Activated T-cell treated with anti-CD3 and anti-CD28 coated beads for 24 hours (primary cell): ENCODE results near the gene NR2E3.
"Not testable (repeated sequence)": the region's sequence is repeated elsewhere in the genome, so short reads cannot be mapped to it uniquely, and the experiment has no call there.

Experiments
- DNase-seq: peaks from one replicate; pipeline ENCODE4 v3.0.0-alpha.2; 2020; ENCODE audit warnings: low read depth

Gene NR2E3

DNA sequence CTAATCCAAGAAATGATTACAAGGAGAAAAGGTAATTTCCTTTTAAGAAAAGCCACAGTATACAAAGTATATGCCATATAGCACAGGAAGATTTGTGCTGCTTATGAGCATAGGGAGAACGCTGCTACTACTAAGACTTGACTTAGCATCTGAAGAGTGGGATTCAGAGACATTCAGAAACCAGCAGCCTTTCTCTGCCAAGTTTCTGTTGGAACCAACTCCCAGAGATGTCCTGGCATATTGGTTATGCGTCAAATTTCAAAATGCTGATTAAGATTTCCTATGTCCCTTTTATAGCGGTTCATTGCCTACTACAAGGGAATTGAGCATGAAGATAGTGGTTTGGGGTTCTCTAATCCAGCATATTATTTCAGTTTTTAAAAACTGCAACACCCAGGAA lies 4.9 kb downstream of the NR2E3 start:
- no peak for DNase-seq

DNA sequence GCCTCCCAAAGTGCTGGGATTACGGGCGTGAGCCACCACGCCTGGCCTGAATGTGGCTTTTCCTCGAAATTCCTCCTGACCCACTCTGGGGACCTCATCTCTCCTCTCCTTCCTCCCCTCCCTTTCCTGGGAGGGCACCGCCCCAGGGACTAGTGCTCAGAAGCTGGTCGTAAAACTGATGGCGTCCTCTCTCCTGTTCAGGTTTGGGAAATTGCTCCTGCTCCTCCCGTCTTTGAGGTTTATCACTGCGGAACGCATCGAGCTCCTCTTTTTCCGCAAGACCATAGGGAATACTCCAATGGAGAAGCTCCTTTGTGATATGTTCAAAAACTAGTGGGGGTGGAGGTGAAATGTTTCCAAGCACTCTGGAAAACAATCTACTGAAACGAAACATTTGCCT lies 7.0 kb downstream of the NR2E3 start:
- no peak for DNase-seq

DNA sequence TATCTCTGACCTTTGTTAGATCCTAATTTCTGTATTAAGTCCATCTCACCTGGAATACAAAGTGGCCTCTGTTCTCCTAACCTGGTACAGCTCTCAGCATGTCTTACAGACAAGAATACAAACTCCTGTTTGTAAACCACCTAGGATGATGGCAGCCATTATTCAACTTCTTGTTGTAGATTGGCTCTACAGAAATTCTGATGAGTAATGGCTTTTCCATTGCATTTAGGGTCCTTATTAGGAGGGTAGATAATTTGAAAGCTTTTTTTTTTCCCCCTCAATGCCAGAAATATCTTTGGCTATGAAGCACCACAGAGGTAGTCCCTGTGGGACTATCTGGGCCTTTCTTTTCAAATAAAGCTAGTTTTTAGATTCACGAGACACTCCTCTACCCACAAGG lies 9.8 kb downstream of the NR2E3 start:
- no peak for DNase-seq

DNA sequence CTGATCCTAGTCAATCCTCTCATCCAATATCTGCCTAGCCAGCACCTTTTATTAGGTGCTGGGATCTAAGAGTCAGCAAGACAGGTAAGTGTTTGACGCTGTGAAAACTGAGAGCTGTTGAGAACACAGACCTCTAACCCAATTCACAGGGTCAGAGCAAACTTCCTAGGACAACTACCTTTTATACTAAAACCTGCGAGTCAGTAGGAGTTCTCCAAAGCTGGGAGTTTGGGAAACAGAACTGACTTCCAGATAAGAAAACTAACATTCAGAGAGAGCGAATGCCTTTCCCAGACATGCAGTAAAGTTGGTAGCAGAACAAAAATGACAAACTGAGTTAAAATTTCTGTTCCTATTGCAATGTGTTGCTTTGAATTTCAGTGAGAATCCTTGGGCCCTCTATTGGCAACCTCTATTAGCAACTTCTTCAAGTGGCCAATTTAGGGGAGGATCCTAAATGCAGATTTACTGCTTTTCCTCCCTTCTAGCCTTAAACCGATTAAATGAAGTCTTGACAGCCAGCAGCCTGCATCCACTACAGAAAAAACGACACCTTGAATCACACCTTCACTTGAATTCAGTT lies 11.3 kb downstream of the NR2E3 start:
- DNase-seq, result no peak

DNA sequence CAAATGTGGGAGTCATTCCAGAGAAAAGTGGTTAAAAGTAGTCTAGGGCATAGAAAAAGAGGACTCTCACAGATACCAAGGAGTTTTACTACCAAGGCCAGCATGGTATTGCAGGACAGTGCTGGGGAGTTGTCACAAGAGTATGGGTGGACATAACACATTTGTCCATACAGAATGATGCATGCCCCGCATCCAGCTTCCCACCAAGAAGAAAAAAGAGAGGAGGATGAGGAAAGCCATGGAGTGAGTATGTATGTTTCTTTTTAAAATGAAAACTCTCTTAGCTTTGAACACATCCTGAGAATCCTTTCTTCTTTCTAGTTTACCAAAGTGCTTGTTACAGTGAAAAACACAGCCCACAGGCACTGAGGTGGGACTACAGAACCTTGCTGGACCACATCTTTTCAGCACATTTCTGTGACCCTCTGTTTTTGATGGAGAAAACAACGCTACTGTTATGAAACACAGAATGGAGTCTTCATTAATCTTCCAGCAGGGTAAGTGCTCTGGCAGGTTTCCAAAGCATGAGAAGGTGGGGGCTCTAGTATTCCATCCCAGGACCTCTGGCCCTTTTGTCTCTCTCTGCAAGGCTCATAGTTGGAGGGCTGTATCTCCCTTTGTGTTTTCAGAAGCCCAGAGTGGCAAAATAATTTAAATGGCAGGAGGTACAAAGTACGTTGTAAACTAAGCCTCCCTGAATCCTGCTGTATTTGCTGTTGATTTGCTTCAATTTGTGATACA lies 12.7 kb downstream of the NR2E3 start:
- DNase-seq, result no peak

DNA sequence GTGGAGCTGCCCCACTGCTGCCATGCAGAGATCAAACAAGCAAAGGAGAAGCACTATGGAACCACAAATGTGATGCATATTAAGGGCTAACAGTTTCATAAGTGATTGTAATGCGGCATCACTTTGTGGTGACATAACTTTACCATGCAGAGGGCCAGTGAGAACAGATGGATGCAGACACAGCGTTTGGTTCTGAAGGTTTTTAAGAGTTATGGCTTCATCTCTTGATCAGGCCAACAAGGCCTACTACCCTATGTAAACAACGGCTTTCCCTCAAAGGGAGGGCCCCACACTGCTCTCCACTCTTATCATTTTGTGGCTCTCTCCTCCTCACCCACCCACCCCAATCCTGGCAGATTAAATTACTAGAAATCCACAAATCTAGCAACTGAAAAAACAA lies 13.4 kb downstream of the NR2E3 start:
- no peak for DNase-seq

DNA sequence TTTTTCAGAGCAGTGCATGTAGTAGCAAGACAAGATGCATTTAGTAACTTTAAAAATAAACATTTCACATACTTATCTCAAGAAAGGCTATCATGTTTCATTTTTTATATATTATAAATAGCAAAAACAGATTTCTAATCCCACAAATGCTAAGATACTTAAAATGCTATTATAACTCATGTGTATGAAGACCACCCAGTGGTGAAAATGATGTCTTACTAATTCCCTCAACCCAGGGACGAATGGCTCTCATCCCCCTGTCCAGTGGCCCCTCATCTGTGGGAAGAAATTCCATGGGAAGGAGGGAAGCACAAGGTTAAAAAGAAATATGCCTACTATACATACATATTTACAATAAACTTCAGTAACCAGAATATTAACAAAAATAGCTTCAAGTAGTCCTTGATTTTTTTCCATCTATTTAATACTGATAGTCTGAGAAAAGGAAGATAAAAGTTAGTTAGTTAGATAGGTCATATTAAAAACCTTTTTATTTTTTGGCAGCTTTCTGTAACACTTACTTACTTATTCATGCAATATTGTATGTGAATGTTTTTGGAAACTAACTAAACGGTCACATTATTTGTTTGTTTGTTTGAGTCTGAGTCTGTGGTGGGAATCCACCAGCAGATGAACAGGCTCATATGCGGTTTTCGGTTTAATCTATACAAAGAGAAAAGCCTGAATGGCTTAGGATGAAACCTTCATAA lies 14.8 kb downstream of the NR2E3 start:
- DNase-seq, result no peak

DNA sequence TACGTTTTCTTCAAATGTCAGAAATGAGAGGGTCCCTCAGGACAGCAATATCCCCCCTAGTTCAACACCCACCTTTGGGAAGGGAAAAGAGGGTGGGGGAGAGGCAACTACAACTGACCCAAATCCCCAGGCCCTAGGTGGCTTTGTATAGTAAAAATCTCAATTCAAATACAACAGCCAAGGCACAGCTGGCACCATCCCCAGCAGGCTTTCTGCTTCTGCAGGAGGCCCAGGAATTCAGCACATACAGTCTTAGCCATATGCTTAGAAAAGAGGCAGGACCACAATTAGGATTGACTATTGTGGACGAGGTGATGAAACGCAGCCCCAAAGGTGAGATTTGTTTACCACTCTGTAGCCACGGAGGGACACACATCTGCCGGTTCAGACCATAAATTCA lies 15.8 kb downstream of the NR2E3 start:
- no peak for DNase-seq

DNA sequence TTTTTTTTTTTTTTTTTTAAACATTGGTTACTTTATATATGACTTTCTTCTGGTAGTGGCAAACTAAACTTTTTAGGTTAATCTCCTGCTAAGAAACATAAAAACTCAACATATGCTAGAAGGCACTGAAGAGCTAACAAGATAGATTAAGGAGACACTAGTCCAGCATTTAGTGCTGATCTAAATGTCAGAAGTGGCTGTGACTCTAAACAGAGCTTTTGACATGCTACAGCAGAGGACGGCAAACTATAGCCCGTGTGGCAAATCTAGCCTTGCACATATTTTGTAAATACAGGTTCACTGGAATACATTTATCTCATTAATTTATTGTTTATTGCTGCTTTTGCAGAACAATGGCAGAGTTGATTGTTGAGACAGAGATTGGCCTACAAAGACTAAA lies 20.6 kb downstream of the NR2E3 start:
- no peak for DNase-seq

DNA sequence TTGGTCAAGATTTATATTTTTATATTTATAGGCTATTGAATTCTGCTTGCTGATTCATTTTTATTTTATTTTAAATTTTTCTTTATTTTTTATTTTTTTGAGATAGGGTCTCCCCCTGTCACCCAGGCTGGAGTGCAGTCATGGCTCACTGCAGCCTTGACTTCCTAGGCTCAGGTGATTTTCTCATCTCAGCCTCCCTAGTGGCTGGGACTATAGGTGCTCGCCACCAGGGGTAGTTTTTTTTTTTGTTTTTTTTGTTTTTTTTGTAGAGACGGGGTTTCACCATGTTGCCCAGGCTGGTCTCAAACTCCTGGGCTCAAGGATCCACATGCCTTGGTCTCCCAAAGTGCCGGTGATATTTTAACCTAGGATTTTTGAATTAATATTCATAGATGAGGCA lies 31.2 kb downstream of the NR2E3 start:
- no peak for DNase-seq

DNA sequence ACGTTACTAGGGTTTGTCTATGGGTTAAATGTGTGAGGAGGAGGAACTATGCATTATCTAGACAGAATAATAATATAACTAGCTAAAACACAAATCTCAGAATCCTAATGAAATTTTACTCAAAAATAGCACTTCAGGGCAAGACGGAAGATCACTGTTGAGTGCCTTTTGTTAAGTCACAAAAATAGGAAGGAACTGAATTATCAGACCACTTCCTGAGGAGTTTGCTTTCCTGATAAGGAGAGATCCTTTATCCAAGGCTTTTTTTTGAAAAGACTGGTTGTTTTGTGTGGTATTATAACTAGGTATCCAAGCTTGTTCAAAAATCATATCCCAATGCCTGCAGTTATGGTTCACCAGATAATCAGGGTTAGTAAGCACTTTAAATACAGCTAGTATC lies 34.6 kb downstream of the NR2E3 start:
- no peak for DNase-seq

DNA sequence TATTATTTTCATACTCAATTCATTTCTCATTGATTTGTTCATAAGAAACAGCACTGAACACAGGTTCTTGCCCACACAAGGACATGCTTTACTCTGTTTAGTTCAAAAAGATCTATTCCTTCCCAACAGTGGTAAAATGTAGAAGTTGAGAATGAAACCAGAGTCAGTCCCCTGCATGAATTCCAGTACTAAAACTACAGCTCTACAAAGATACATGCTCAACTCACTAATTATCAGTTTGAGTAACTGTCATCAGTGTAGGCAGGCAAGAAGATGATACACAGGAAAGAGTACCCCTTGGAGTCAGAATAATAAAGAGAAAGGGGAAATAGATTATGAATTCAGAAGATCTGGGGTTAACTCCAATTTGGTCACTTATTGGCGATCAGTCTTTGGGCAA lies 43.2 kb downstream of the NR2E3 start:
- no peak for DNase-seq

DNA sequence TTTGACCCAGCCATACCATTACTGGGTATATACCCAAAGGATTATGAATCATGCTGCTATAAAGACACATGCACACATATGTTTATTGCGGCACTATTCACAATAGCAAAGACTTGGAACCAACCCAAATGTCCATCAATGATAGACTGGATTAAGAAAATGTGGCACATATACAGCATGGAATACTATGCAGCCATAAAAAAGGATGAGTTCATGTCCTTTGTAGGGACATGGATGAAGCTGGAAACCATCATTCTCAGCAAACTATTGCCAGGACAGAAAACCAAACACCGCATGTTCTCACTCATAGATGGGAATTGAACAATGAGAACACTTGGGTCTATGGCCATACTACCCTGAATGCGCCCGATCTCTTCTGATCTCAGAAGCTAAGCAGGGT lies 47.9 kb downstream of the NR2E3 start:
- not testable (repeated sequence) for DNase-seq
